ENCODE measurements around the gene ATP2A2.

GRCh38 chr12:110342157-110342556, 61.1 kb downstream of the ATP2A2 start:
- TF ChIP-seq CTCF (conservative IDR thresholded peaks at IDR 0.05; ENCODE audit: low read depth, low read length): no peak
- TF ChIP-seq EZH2 (IDR thresholded peaks at IDR 0.05; ENCODE audit: low read length, unreplicated experiment): no peak
